Nephron (organoid): ENCODE measurements around the gene RPS3.

ENCODE experiments used
- H3K27ac Mint-ChIP-seq, 3 experiments: 2 replicates each; pipeline ENCODE4 v1.8.0; 2020; ENCODE audit warnings: mixed read lengths in 3 of 3, mild to moderate bottlenecking in 2 of 3, moderate library complexity in 1 of 3
- H3K27me3 Mint-ChIP-seq: 2 replicates; pipeline ENCODE4 v1.8.0; 2021; ENCODE audit warnings: low read depth, mild to moderate bottlenecking, moderate library complexity, mixed read lengths
- H3K36me3 Mint-ChIP-seq: 2 replicates; pipeline ENCODE4 v1.8.0; 2020; ENCODE audit warnings: low read depth, mixed read lengths
- H3K4me1 Mint-ChIP-seq: 2 replicates; pipeline ENCODE4 v1.8.0; 2020; ENCODE audit warnings: mixed read lengths
- H3K4me3 Mint-ChIP-seq, 3 experiments: 2 replicates each; pipeline ENCODE4 v1.8.0; 2020; ENCODE audit warnings: mild to moderate bottlenecking in 3 of 3, mixed read lengths in 3 of 3, moderate library complexity in 2 of 3
- H3K9me3 Mint-ChIP-seq: 2 replicates; pipeline ENCODE4 v1.8.0; 2020; ENCODE audit warnings: mixed read lengths
- TF ChIP-seq, protein P1 (sequence below), 3 experiments: fragments of 200-600 bp; sonication (generic); IDR thresholded peaks; one replicate each; pipeline ENCODE4 v1.5.0; 2021; ENCODE audit warnings: antibody characterized with exemption in 3 of 3; ENCODE audit not compliant: unreplicated experiment in 3 of 3

Gene RPS3

DNA sequence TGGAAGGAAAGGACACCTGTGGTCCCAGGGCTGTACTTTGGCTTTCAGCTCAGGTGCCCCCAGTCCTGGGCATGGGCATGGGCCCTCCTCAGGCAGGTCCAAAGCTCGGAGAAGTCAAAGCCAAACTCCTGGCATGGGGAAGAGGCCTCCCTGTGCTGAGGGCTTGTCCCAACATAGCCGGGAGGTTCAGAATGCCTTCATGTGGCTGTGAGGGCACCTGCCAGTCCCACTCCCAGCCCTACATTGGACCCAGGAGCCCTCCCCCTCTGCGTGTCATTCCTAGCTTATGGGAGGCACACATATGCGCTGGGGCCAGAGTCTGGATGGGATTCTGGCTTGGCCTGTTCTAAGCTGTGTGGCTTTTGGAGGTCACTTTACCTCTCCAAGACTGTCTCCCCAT lies 34.7 kb downstream of the RPS3 start:
- Mint-ChIP-seq H3K4me3 (no peak overlapping the region), H3K27ac (no peak overlapping the region), H3K36me3 (peaks cover 7% of the 10 kb centered on the region), H3K9me3 (peaks cover 7% of the 10 kb centered on the region), H3K27me3 (peaks cover 59% of the 10 kb centered on the region), H3K4me1 (peaks cover 13% of the 10 kb centered on the region)
- TF ChIP-seq, protein P1, sequence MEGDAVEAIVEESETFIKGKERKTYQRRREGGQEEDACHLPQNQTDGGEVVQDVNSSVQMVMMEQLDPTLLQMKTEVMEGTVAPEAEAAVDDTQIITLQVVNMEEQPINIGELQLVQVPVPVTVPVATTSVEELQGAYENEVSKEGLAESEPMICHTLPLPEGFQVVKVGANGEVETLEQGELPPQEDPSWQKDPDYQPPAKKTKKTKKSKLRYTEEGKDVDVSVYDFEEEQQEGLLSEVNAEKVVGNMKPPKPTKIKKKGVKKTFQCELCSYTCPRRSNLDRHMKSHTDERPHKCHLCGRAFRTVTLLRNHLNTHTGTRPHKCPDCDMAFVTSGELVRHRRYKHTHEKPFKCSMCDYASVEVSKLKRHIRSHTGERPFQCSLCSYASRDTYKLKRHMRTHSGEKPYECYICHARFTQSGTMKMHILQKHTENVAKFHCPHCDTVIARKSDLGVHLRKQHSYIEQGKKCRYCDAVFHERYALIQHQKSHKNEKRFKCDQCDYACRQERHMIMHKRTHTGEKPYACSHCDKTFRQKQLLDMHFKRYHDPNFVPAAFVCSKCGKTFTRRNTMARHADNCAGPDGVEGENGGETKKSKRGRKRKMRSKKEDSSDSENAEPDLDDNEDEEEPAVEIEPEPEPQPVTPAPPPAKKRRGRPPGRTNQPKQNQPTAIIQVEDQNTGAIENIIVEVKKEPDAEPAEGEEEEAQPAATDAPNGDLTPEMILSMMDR (IDR thresholded peaks at IDR 0.05; ENCODE audit: unreplicated experiment in 3 of 3): no peak

GRCh38 chr11:75434886-75435570 lies 35.7 kb downstream of the RPS3 start:
- H3K4me1 Mint-ChIP-seq: peaks cover 9% of the 10 kb centered on the region
- H3K4me3 Mint-ChIP-seq: no peak overlapping the region
- TF ChIP-seq, protein P1 (IDR thresholded peaks at IDR 0.05; ENCODE audit: unreplicated experiment in 3 of 3): no peak
- peaks cover 3% of the 10 kb centered on the region for H3K36me3 Mint-ChIP-seq
- no peak overlapping the region for H3K27ac Mint-ChIP-seq
- peaks cover 2% of the 10 kb centered on the region for H3K9me3 Mint-ChIP-seq
- peaks cover 54% of the 10 kb centered on the region for H3K27me3 Mint-ChIP-seq

- H3K4me1 Mint-ChIP-seq: peaks cover 8% of the 10 kb centered on the region
- H3K27me3 Mint-ChIP-seq: peaks cover 51% of the 10 kb centered on the region
- peaks cover 2% of the 10 kb centered on the region for H3K9me3 Mint-ChIP-seq
- TF ChIP-seq, protein P1 (IDR thresholded peaks at IDR 0.05; ENCODE audit: unreplicated experiment in 3 of 3): no peak
- H3K4me3 Mint-ChIP-seq: no peak overlapping the region
- H3K36me3 Mint-ChIP-seq: peaks cover 2% of the 10 kb centered on the region
- no peak overlapping the region for H3K27ac Mint-ChIP-seq
Observed at GRCh38 chr11:75435571-75435925, 36.2 kb downstream of the RPS3 start.

- H3K27me3 Mint-ChIP-seq: peaks cover 42% of the 10 kb centered on the region
- peaks cover 2% of the 10 kb centered on the region for H3K4me1 Mint-ChIP-seq
- no peaks in the 10 kb centered on the region for H3K9me3 Mint-ChIP-seq
- H3K27ac Mint-ChIP-seq: no peak overlapping the region
- H3K36me3 Mint-ChIP-seq: no peaks in the 10 kb centered on the region
- TF ChIP-seq, protein P1 (IDR thresholded peaks at IDR 0.05; ENCODE audit: unreplicated experiment in 3 of 3): no peak
- H3K4me3 Mint-ChIP-seq: no peak overlapping the region
Observed at GRCh38 chr11:75436806-75437205, 37.5 kb downstream of the RPS3 start.

DNA sequence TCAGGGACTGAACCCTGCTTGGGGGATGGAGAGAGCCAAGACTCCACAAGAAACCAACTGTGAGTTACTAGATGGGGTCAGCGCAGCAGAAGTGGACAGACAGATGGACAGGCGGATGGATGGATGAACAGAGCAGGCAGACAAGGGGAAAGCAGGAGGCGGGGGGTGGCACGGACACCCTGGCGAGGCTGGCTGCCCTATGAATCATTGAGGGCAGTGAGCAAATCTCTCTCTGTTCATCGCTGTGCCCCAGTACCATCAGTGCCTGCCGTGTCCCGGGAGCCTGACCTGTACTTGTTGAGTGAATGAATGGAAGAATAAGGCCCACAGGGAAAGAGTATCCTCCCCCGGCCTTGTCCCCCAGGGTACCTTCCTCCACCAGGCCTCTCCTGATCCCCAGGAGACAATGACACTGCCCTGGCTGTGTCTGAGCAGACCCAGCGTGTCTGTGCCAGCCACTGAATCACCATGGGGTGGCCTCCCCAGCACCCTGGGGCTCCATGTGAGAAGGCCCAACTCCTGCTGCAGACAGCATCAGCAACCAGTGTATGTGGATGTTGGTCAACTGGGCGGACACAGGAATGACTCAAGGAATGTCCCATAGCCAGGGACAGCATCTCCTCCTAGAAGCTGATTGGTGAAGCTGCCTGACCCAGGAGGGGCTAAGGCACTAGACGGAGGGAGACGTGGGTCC lies 38.8 kb downstream of the RPS3 start:
- Mint-ChIP-seq H3K4me3 (no peak overlapping the region), H3K27me3 (peaks cover 29% of the 10 kb centered on the region), H3K27ac (no peak overlapping the region), H3K36me3 (no peaks in the 10 kb centered on the region), H3K9me3 (no peaks in the 10 kb centered on the region), H3K4me1 (peaks cover 5% of the 10 kb centered on the region)
- TF ChIP-seq, protein P1 (IDR thresholded peaks at IDR 0.05; ENCODE audit: unreplicated experiment in 3 of 3): no peak

DNA sequence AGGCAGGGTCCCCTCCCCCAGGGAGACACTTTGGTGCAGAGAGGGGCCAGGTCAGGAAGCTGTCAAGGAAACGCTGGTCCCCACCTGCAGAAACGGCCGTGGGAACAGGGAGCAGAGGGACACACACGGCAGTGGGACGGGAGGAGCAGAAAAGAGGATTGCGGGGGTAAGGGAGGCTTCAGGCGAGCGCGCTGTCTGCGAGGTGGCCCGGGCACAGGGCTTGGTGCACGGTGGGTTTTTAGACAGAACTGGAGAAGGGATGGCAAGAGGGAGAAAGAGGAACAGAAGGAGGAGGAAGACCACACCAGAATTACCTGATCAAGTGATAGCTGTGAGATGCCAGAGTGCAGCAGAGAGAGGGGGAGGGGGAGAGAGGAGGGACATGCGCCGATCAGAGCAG lies 39.7 kb downstream of the RPS3 start:
- TF ChIP-seq, protein P1 (IDR thresholded peaks at IDR 0.05; ENCODE audit: unreplicated experiment in 3 of 3): no peak
- Mint-ChIP-seq H3K4me3 (no peak overlapping the region), H3K36me3 (no peaks in the 10 kb centered on the region), H3K4me1 (peaks cover 5% of the 10 kb centered on the region), H3K27me3 (peaks cover 21% of the 10 kb centered on the region), H3K9me3 (no peaks in the 10 kb centered on the region), H3K27ac (no peak overlapping the region)
